ENCODE data around the gene G6PC3. TPM values are rescaled to one million over a fixed set of nuclear protein-coding genes. Genes with fewer than 3 reads are reported as not detected.
"Not testable (repeated sequence)": the region's sequence is repeated elsewhere in the genome, so short reads cannot be mapped to it uniquely, and the experiment has no call there.

G6PC3 gene
- total and polyA plus RNA-seq, 9 donors: 14.4 to 56.7 (median 37.1) TPM

GRCh38 chr17:44043272-44043696 is 27.3 kb upstream of the G6PC3 start:
- TF ChIP-seq POLR2A (IDR thresholded peaks at IDR 0.05): no peak
- TF ChIP-seq EP300 (IDR thresholded peaks at IDR 0.05): no peak
- TF ChIP-seq CTCF (IDR thresholded peaks at IDR 0.05): no peak
- Histone ChIP-seq H3K27me3 (no peaks in the 10 kb centered on the region), H3K27ac (no peak overlapping the region), H3K9me3 (no peaks in the 10 kb centered on the region), H3K4me1 (ENCODE audit: insufficient read depth) (no peaks in the 10 kb centered on the region), H3K4me3 (no peak overlapping the region), H3K36me3 (no peaks in the 10 kb centered on the region)
- intact Hi-C loops (cut with DNase I): loop anchor here in 3 of 4 donors (5.0 to 10.0 kb wide), 2 partner anchors 36 to 98 kb away; partner anchors contain the start of gene PPY (in 2 of the 3)
- WGBS, 3 donors: 63 to 70% (median 68%) methylated on average over 4 of the region's 4 CpGs
- DNase-seq: no peak

GRCh38 chr17:44044071-44044470 is 26.5 kb upstream of the G6PC3 start:
- Histone ChIP-seq H3K36me3 (no peaks in the 10 kb centered on the region), H3K9me3 (no peaks in the 10 kb centered on the region), H3K4me1 (ENCODE audit: insufficient read depth) (no peaks in the 10 kb centered on the region), H3K27ac (no peak overlapping the region), H3K27me3 (no peaks in the 10 kb centered on the region), H3K4me3 (no peak overlapping the region)
- TF ChIP-seq POLR2A (IDR thresholded peaks at IDR 0.05) (no peak), CTCF (IDR thresholded peaks at IDR 0.05) (no peak), EP300 (IDR thresholded peaks at IDR 0.05) (no peak)
- intact Hi-C loops (cut with DNase I): loop anchor here in 3 of 4 donors (5.0 to 10.0 kb wide), 2 partner anchors 37 to 99 kb away; partner anchors contain the start of gene PPY (in 2 of the 3)
- no peak for DNase-seq
- 50 to 68% (median 67%) methylated on average over 1 of the region's 1 CpG for WGBS, 3 donors

- TF ChIP-seq CTCF (IDR thresholded peaks at IDR 0.05): no peak
- no peak for TF ChIP-seq POLR2A (IDR thresholded peaks at IDR 0.05)
- Histone ChIP-seq H3K4me1 (ENCODE audit: insufficient read depth) (no peaks in the 10 kb centered on the region), H3K9me3 (no peaks in the 10 kb centered on the region), H3K4me3 (no peak overlapping the region), H3K36me3 (no peaks in the 10 kb centered on the region), H3K27ac (no peak overlapping the region), H3K27me3 (no peaks in the 10 kb centered on the region)
- intact Hi-C loops (cut with DNase I): loop anchor here in 2 of 4 donors (10.0 kb wide), 1 partner anchor 101 kb away; the partner anchor contains the start of gene PPY (in 2 of the 2)
- 86 to 92% (median 90%) methylated on average over 4 of the region's 4 CpGs for WGBS, 3 donors
- DNase-seq: no peak
These were observed 25.0 kb upstream of the G6PC3 start for GRCh38 chr17:44045486-44045885.

- H3K4me3 ChIP-seq; H3K27ac ChIP-seq; DNase-seq; H3K27me3 ChIP-seq; H3K36me3 ChIP-seq; H3K4me1 ChIP-seq (ENCODE audit: insufficient read depth); H3K9me3 ChIP-seq: not testable (repeated sequence)
- WGBS, 3 donors: 96 to 98% (median 96%) methylated on average over 7 of the region's 7 CpGs
- intact Hi-C loops (cut with DNase I): loop anchor here in 2 of 4 donors (10.0 kb wide), 1 partner anchor 102 kb away; the partner anchor contains the start of gene PPY (in 2 of the 2)
These were observed 23.6 kb upstream of the G6PC3 start for GRCh38 chr17:44046893-44047292.

- Histone ChIP-seq H3K4me1 (ENCODE audit: insufficient read depth) (peaks cover 7% of the 10 kb centered on the region), H3K27me3 (no peaks in the 10 kb centered on the region), H3K4me3 (no peak overlapping the region), H3K9me3 (no peaks in the 10 kb centered on the region), H3K36me3 (no peaks in the 10 kb centered on the region), H3K27ac (no peak overlapping the region)
- intact Hi-C loops (cut with DNase I): loop anchor here in 2 of 4 donors (10.0 kb wide), 1 partner anchor 105 kb away; the partner anchor contains the start of gene PPY (in 2 of the 2)
- no peak for DNase-seq
- no peak for TF ChIP-seq POLR2A (IDR thresholded peaks at IDR 0.05)
- no peak for TF ChIP-seq CTCF (IDR thresholded peaks at IDR 0.05)
- 90 to 91% (median 90%) methylated on average over 9 of the region's 9 CpGs for WGBS, 3 donors
These were observed 21.1 kb upstream of the G6PC3 start for GRCh38 chr17:44049294-44050060.

Measured in ovary (tissue), 9 donors.